ENCODE measurements around the gene TLK1.

TLK1 gene

DNA sequence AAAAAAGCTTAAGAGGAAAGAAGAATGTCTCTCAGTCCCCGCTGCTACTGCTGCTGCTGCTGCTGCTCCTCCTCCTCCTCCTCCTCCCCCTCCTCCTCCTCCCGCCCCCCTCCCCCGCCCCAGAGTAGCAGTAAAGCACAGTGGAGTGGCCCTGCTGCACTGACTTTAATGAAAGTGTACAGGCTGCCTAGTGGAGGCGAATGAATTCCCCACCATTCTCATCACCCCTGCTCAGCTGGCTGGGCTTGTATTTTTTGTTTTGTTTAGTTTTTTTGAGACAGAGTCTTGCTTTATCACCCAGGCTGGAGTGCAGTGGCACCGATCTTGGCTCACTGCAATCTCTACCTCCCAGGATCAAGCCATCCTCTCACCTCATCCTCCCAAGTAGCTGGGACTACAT, 197.3 kb downstream of the TLK1 start:
- DNase-seq: no peak

GRCh38 chr2:170953941-170954340, 206.8 kb downstream of the TLK1 start:
- DNase-seq: no peak

DNA sequence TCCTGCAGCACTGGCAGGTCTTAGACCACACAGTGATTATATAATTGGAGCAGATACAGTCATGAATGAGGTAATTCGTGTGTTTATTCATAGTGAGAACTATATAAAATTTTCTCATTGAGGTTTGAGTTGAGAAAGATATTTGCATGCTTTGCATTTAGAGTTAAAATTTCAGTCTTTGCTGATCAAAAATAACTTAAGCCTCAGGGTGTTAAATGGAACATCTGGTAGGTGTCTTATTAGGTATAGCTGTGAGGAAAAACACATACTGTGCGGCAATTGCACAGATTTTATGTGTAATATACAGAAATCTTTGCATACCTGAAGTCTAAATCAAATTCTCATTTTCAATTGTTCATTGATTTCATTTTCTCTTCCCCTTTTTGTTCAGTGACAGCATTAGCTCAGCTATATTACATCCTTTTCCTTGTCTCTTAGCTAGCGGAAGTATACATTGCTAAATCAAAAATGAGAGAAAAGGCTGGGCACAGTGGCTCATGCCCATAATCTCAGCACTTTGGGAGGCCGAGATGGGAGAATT, 210.4 kb downstream of the TLK1 start:
- no peak for DNase-seq

DNA sequence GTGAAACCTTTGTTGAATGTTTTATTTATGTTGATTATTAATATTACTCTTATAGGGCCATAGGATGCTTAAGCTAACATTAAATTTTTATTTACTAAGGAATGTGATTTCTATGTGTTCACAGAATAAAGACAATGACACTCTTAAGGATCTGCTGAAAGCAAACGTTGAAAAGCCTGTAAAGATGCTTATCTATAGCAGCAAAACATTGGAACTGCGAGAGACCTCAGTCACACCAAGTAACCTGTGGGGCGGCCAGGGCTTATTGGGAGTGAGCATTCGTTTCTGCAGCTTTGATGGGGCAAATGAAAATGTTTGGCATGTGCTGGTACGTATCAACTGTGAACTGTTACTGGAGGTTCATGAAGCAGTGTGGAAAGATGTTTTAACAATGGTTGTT, 211.3 kb downstream of the TLK1 start:
- no peak for DNase-seq

GRCh38 chr2:170944545-170944944, 216.1 kb downstream of the TLK1 start:
- DNase-seq: no peak

GRCh38 chr2:170943596-170943995, 217.1 kb downstream of the TLK1 start:
- no peak for DNase-seq

- no peak for DNase-seq
Measured at GRCh38 chr2:170943041-170943440, 217.7 kb downstream of the TLK1 start.

DNA sequence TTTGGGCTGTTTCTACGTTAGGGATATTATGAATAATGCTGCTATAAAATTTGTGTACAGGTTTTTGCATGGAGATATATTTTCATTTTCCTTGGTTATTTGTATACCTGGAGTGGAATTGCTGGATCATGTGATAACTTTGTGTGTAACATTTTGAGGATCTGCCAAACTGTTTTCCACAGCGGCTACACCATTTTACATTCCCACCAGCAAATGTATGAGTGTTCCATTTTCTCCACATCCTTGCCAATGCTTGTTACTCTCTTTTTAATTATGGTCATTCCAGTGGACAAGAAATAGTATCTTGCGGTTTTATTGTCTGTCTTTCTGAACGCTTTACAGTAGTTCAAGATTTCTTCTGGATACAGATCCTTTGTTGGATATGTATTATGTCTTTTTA, 218.1 kb downstream of the TLK1 start:
- DNase-seq: no peak

Data from cerebellar nuclear complex (tissue), 1 donor.